Gastrocnemius medialis (tissue), 4 donors: ENCODE measurements around the gene CTIF. TPM values are rescaled to one million over a fixed set of nuclear protein-coding genes. Genes with fewer than 3 reads are reported as not detected.

ENCODE experiments used
- ATAC-seq, 2 donors: fragments of 150-250 bp; one replicate each; pipeline ENCODE4 v1.9.1; 2016
- DNase-seq, 2 donors: peaks; one replicate each; pipeline ENCODE4 v3.0.0-alpha.2; 2019
- H3K27ac ChIP-seq, 4 donors: fragments of 200-600 bp; sonication (generic); 1 replicate in 1 of 4; 2 replicates in 3 of 4; pipeline ENCODE4 v1.5.1; 2016 to 2018; ENCODE audit warnings: mild to moderate bottlenecking in 2 of 4, moderate library complexity in 1 of 4
- H3K27me3 ChIP-seq, 3 donors: fragments of 200-600 bp; sonication (generic) in 2 of 3; 1 replicate in 1 of 3; 2 replicates in 2 of 3; pipeline versions ENCODE4 v1.5.1 to v1.6.0; 2016 to 2019; ENCODE audit warnings: mild to moderate bottlenecking in 1 of 3, moderate library complexity in 1 of 3
- H3K36me3 ChIP-seq, 2 donors: fragments of 200-600 bp; sonication (generic) in 1 of 2; one replicate each; pipeline ENCODE4 v1.5.1; 2017 to 2018
- H3K4me1 ChIP-seq, 2 donors: fragments of 200-600 bp; sonication (generic) in 1 of 2; one replicate each; pipeline ENCODE4 v1.5.1; 2016 to 2017; ENCODE audit warnings: mild to moderate bottlenecking in 2 of 2
- H3K4me3 ChIP-seq, 4 donors: fragments of 200-600 bp; sonication (generic) in 3 of 4; 1 replicate in 1 of 4; 2 replicates in 3 of 4; pipeline ENCODE4 v1.5.1; 2016 to 2019; ENCODE audit warnings: mild to moderate bottlenecking in 2 of 4
- H3K9me3 ChIP-seq, 3 donors: fragments of 200-600 bp; sonication (generic) in 2 of 3; 1 replicate in 1 of 3; 2 replicates in 2 of 3; pipeline ENCODE4 v1.5.1; 2016 to 2019
- CTCF ChIP-seq, 5 experiments: fragments of 450-650 bp in 3 of 5; fragments of 200-600 bp in 2 of 5; sonication (generic) in 2 of 5; IDR thresholded peaks in 4 of 5; conservative IDR thresholded peaks in 1 of 5; 1 replicate in 4 of 5; 2 replicates in 1 of 5; pipeline ENCODE4 v1.5.1; 2016 to 2019; ENCODE audit warnings: antibody characterized with exemption in 5 of 5, mild to moderate bottlenecking in 3 of 5, moderate library complexity in 3 of 5
- POLR2A ChIP-seq, 2 donors: fragments of 450-650 bp; IDR thresholded peaks; one replicate each; pipeline ENCODE4 v1.6.1; 2017; ENCODE audit warnings: antibody characterized with exemption in 2 of 2, mild to moderate bottlenecking in 2 of 2, moderate library complexity in 2 of 2
- in situ Hi-C, 4 donors: fragments of 200-750 bp; cut with MboI; loops; one replicate each; pipeline versions ENCODE4 v1.15.0 to v1.8.0; 2017; ENCODE audit warnings: low sequenced_read_pairs in 4 of 4
- intact Hi-C: fragments of 100-400 bp; cut with DNase I; formaldehyde crosslinking; loops from one replicate; pipeline ENCODE4 v1.15.1; 2023; ENCODE audit warnings: low total_unique reads
- total RNA-seq, 4 donors: library from RNA; depleted of rRNA; stranded (reverse); fragments of >200 nt; gene quantifications; one replicate each; pipeline versions ENCODE4 v1.1.0 to v1.2.3, GENCODE V29; 2016

The CTIF gene
- total RNA-seq, 4 donors from 2014 or later: 20.2 to 35.4 (median 23.1) TPM

GRCh38 chr18:48885924-48886400 lies 347.1 kb downstream of the CTIF start:
- peaks cover 14 to 16% of the 10 kb centered on the region in 2 donors for H3K4me1 ChIP-seq
- DNase-seq: no peak
- no peaks in the 10 kb centered on the region for H3K9me3 ChIP-seq
- TF ChIP-seq POLR2A (IDR thresholded peaks at IDR 0.05) (no peak), CTCF (IDR thresholded peaks at IDR 0.05 in 4 of 5, conservative IDR thresholded peaks at IDR 0.05 in 1 of 5) (no peak)
- in situ Hi-C loops (no loop called here), intact Hi-C loops (no loop called here)
- no peaks in the 10 kb centered on the region for H3K27me3 ChIP-seq
- no peak overlapping the region for H3K4me3 ChIP-seq
- no peak overlapping the region for H3K27ac ChIP-seq
- no peaks in the 10 kb centered on the region for H3K36me3 ChIP-seq
- no peak for ATAC-seq

GRCh38 chr18:48886520-48887293 lies 347.9 kb downstream of the CTIF start:
- intact Hi-C loops (no loop called here), in situ Hi-C loops (no loop called here)
- no peak for ATAC-seq
- H3K27ac ChIP-seq: no peak overlapping the region
- no peaks in the 10 kb centered on the region for H3K36me3 ChIP-seq
- no peak overlapping the region for H3K4me3 ChIP-seq
- no peak for TF ChIP-seq CTCF (IDR thresholded peaks at IDR 0.05 in 4 of 5, conservative IDR thresholded peaks at IDR 0.05 in 1 of 5)
- TF ChIP-seq POLR2A (IDR thresholded peaks at IDR 0.05): no peak
- no peaks in the 10 kb centered on the region for H3K9me3 ChIP-seq
- peaks cover 14 to 16% of the 10 kb centered on the region in 2 donors for H3K4me1 ChIP-seq
- no peak for DNase-seq
- no peaks in the 10 kb centered on the region for H3K27me3 ChIP-seq

DNA sequence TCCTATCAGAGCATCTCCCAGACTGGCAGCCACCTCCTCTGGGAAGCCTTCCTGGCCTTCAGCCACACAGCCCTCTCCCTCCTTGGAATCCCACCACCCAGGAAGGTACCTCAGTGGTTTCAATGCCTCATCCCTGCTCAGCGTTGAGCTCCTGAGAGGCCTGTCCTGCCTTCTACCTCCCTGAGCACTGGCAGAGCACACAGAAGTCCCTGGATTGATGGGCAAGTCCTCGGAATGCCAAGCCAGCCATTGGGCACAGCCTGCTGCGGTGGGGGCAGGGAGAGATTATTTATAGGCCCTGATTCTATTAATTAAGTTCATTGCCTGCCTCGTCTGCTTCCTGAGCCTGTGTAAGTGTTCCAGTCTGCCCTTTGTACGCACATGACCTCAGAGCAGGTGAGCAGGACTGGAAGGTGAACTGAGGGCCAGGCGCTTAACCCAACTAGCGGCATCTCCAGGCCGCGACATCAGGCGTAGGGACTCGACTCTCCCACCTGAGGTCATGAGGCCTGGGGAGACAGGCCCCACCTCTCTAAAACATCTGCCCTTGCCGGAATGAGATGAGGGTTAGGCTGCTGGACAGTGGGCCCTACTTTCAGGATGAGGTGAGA lies 348.6 kb downstream of the CTIF start:
- intact Hi-C loops: no loop called here
- H3K9me3 ChIP-seq: no peaks in the 10 kb centered on the region
- DNase-seq (no peak), ATAC-seq (peak in 1 of 2 donors; percentile 13)
- no peaks in the 10 kb centered on the region for H3K36me3 ChIP-seq
- no peaks in the 10 kb centered on the region for H3K27me3 ChIP-seq
- in situ Hi-C loops: no loop called here
- H3K4me1 ChIP-seq: peaks cover 14 to 16% of the 10 kb centered on the region in 2 donors
- H3K27ac ChIP-seq: peak overlapping the region in 1 of 4 donors; percentile 26
- H3K4me3 ChIP-seq: no peak overlapping the region
- TF ChIP-seq CTCF (IDR thresholded peaks at IDR 0.05 in 4 of 5, conservative IDR thresholded peaks at IDR 0.05 in 1 of 5) (no peak), POLR2A (IDR thresholded peaks at IDR 0.05) (no peak)

DNA sequence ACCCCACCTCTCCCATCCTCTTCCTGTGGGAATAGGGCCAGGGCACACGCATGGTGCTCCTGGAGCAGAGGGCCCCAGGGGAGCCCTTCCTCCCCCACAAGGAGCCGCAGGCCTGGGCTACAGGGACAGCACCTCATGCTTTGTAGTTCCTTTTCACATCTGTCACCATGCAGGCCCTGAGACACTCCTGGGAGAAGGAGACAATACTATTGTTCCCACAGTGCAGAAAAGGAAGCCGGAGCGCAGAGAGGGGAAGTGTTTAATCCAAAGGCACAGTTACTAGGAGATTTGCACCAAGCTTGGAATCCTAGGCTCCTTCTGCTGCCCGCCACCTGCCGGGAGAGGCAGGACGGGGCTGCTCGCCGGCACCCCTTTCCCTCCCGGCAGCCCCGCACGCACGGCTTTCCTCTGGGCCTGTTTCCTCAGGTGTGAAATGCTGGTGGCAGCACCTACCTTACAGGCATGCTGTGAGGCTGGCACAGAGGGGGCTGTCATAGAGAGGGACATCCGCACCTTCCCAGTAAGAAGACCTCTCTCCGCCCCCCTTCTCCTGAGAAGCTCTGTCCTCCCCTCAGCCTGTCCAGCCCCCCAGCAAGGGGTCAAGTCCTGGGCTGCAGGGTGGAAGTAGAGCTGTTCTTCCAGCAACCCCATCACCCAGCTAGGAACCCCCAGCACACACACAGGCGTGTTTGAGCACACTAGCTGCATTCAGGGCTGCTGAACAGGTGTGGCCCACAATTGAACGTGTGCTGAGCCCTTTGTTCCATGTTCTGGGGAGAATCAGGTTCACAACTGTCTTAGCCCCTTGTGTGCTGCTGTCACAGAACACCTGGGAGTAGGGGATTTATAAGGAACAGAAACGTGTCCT lies 349.3 kb downstream of the CTIF start:
- intact Hi-C loops (no loop called here), in situ Hi-C loops (no loop called here)
- peak overlapping the region in 1 of 4 donors; percentile 26 for H3K27ac ChIP-seq
- DNase-seq (no peak), ATAC-seq (peak in 1 of 2 donors; percentile 34)
- no peaks in the 10 kb centered on the region for H3K36me3 ChIP-seq
- no peak for TF ChIP-seq CTCF (IDR thresholded peaks at IDR 0.05 in 4 of 5, conservative IDR thresholded peaks at IDR 0.05 in 1 of 5)
- no peak for TF ChIP-seq POLR2A (IDR thresholded peaks at IDR 0.05)
- no peak overlapping the region for H3K4me3 ChIP-seq
- no peaks in the 10 kb centered on the region for H3K9me3 ChIP-seq
- H3K27me3 ChIP-seq: no peaks in the 10 kb centered on the region
- peaks cover 14 to 16% of the 10 kb centered on the region in 2 donors for H3K4me1 ChIP-seq
